GM18870 (cell line): ENCODE results near the gene ICE1.
"Not testable (repeated sequence)": the region's sequence is repeated elsewhere in the genome, so short reads cannot be mapped to it uniquely, and the experiment has no call there.

ENCODE experiments used
- ATAC-seq: cut with Tn5 transposase; IDR thresholded peaks from one replicate; pipeline ENCODE4 v1.9.1; 2021; ENCODE audit warnings: moderate library complexity; ENCODE audit not compliant: unreplicated experiment

ICE1 gene

GRCh38 chr5:5483880-5484598 is 61.6 kb downstream of the ICE1 start:
- no peak for ATAC-seq

GRCh38 chr5:5486122-5486521 is 63.6 kb downstream of the ICE1 start:
- no peak for ATAC-seq

- no peak for ATAC-seq
Observed at GRCh38 chr5:5487585-5488360, 65.3 kb downstream of the ICE1 start.

- ATAC-seq, result no peak
Observed at GRCh38 chr5:5490774-5491347, 68.4 kb downstream of the ICE1 start.

GRCh38 chr5:5492087-5492933 is 69.8 kb downstream of the ICE1 start:
- ATAC-seq, result no peak

- ATAC-seq, result not testable (repeated sequence)
Observed at GRCh38 chr5:5492934-5493271, 70.4 kb downstream of the ICE1 start.

GRCh38 chr5:5494489-5495402 is 72.3 kb downstream of the ICE1 start:
- no peak for ATAC-seq

GRCh38 chr5:5497152-5497788 is 74.8 kb downstream of the ICE1 start:
- ATAC-seq, result no peak

- ATAC-seq, result no peak
Observed at GRCh38 chr5:5499442-5499841, 77.0 kb downstream of the ICE1 start.

GRCh38 chr5:5504325-5504724 is 81.8 kb downstream of the ICE1 start:
- ATAC-seq, result no peak

GRCh38 chr5:5505815-5506214 is 83.3 kb downstream of the ICE1 start:
- no peak for ATAC-seq

GRCh38 chr5:5508391-5508790 is 85.9 kb downstream of the ICE1 start:
- no peak for ATAC-seq

GRCh38 chr5:5511904-5512416 is 89.5 kb downstream of the ICE1 start:
- ATAC-seq, result no peak

GRCh38 chr5:5512543-5512942 is 90.1 kb downstream of the ICE1 start:
- ATAC-seq, result no peak

GRCh38 chr5:5520622-5521021 is 98.1 kb downstream of the ICE1 start:
- not testable (repeated sequence) for ATAC-seq

GRCh38 chr5:5521029-5521428 is 98.6 kb downstream of the ICE1 start:
- no peak for ATAC-seq

- ATAC-seq, result no peak
Observed at GRCh38 chr5:5521478-5521877, 99.0 kb downstream of the ICE1 start.

- no peak for ATAC-seq
Observed at GRCh38 chr5:5522336-5522735, 99.9 kb downstream of the ICE1 start.

- peak; percentile 96 for ATAC-seq
Observed at GRCh38 chr5:5523066-5523505, 100.6 kb downstream of the ICE1 start.
